ENCODE results near the gene CIDEA. TPM values are rescaled to one million over a fixed set of nuclear protein-coding genes. Genes with fewer than 3 reads are reported as not detected.
A peak's percentile ranks its signal among the peaks of the same experiment; 100 is the strongest.

The CIDEA gene
- total RNA-seq, 1 donor from 2014 or later = 0.53 TPM

DNA sequence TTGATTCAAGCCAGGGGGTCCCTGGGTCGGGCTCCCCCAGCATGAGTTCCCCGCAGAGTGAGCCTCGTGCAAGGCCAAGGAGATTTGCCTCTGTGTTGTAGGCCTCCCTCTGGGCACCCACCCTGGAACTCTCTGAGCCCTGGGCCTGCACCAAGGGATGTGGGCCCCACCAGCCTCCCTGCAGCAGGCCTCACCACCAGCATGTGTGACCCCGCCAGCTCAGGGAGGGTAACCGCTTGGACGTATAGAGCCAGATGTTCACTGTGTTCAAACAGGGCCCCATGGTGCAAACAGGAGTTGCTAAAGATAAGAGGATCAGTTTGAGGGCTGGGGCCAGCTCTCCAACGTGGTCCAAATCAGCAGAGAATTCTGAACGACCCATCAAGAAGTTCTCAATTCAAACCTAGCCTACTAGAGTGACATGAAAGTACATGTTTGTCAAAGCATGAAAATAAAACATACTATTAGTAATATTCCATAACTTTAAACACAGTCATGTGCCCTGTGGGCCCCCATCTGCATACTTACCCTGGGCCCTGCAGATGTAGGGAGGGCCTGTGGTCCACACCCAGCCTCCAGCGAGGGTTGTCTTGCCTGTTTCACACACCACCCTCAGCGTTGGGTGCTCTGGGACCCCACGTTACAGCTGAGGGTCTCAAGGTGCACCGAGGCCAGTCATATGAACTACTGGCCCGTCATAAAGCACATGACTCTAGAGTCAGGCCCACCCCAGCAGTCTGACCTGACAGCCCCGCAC lies 48.4 kb downstream of the CIDEA start:
- no peaks in the 10 kb centered on the region for H3K27me3 ChIP-seq (ENCODE audit: control insufficient read depth, insufficient read depth, low read length)
- TF ChIP-seq, protein P1, sequence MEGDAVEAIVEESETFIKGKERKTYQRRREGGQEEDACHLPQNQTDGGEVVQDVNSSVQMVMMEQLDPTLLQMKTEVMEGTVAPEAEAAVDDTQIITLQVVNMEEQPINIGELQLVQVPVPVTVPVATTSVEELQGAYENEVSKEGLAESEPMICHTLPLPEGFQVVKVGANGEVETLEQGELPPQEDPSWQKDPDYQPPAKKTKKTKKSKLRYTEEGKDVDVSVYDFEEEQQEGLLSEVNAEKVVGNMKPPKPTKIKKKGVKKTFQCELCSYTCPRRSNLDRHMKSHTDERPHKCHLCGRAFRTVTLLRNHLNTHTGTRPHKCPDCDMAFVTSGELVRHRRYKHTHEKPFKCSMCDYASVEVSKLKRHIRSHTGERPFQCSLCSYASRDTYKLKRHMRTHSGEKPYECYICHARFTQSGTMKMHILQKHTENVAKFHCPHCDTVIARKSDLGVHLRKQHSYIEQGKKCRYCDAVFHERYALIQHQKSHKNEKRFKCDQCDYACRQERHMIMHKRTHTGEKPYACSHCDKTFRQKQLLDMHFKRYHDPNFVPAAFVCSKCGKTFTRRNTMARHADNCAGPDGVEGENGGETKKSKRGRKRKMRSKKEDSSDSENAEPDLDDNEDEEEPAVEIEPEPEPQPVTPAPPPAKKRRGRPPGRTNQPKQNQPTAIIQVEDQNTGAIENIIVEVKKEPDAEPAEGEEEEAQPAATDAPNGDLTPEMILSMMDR (IDR thresholded peaks at IDR 0.05; ENCODE audit: insufficient read depth, low read length, severe bottlenecking) = no peak
- H3K36me3 ChIP-seq (ENCODE audit: control insufficient read depth, insufficient read depth, low read length) = no peaks in the 10 kb centered on the region
- no peak overlapping the region for H3K4me3 ChIP-seq (ENCODE audit: low read depth, low read length)
- DNase-seq (ENCODE audit: low read depth) (no peak), FAIRE-seq (no peak)

GRCh38 chr18:12304351-12305210 lies 50.4 kb downstream of the CIDEA start:
- DNase-seq (ENCODE audit: low read depth) (peak; percentile 90), FAIRE-seq (peak; percentile 70)
- TF ChIP-seq, protein P1 (IDR thresholded peaks at IDR 0.05; ENCODE audit: insufficient read depth, low read length, severe bottlenecking) = no peak

GRCh38 chr18:12305211-12305610 lies 51.0 kb downstream of the CIDEA start:
- FAIRE-seq (no peak), DNase-seq (ENCODE audit: low read depth) (no peak)
- Histone ChIP-seq H3K27me3 (ENCODE audit: control insufficient read depth, insufficient read depth, low read length) (no peaks in the 10 kb centered on the region), H3K4me3 (ENCODE audit: low read depth, low read length) (no peak overlapping the region), H3K36me3 (ENCODE audit: control insufficient read depth, insufficient read depth, low read length) (peaks cover 3% of the 10 kb centered on the region)
- TF ChIP-seq, protein P1 (IDR thresholded peaks at IDR 0.05; ENCODE audit: insufficient read depth, low read length, severe bottlenecking) = no peak

More at GRCh38 chr18:12304351-12305210, 50.4 kb downstream of the CIDEA start:
- Histone ChIP-seq H3K36me3 (ENCODE audit: control insufficient read depth, insufficient read depth, low read length) (peaks cover 3% of the 10 kb centered on the region), H3K4me3 (ENCODE audit: low read depth, low read length) (no peak overlapping the region), H3K27me3 (ENCODE audit: control insufficient read depth, insufficient read depth, low read length) (no peaks in the 10 kb centered on the region)

- peaks cover 7% of the 10 kb centered on the region for H3K36me3 ChIP-seq (ENCODE audit: control insufficient read depth, insufficient read depth, low read length)
- TF ChIP-seq, protein P1 (IDR thresholded peaks at IDR 0.05; ENCODE audit: insufficient read depth, low read length, severe bottlenecking) = no peak
- DNase-seq (ENCODE audit: low read depth) (no peak), FAIRE-seq (no peak)
- no peak overlapping the region for H3K4me3 ChIP-seq (ENCODE audit: low read depth, low read length)
- no peaks in the 10 kb centered on the region for H3K27me3 ChIP-seq (ENCODE audit: control insufficient read depth, insufficient read depth, low read length)
Measured at GRCh38 chr18:12305930-12306629, 51.9 kb downstream of the CIDEA start.

DNA sequence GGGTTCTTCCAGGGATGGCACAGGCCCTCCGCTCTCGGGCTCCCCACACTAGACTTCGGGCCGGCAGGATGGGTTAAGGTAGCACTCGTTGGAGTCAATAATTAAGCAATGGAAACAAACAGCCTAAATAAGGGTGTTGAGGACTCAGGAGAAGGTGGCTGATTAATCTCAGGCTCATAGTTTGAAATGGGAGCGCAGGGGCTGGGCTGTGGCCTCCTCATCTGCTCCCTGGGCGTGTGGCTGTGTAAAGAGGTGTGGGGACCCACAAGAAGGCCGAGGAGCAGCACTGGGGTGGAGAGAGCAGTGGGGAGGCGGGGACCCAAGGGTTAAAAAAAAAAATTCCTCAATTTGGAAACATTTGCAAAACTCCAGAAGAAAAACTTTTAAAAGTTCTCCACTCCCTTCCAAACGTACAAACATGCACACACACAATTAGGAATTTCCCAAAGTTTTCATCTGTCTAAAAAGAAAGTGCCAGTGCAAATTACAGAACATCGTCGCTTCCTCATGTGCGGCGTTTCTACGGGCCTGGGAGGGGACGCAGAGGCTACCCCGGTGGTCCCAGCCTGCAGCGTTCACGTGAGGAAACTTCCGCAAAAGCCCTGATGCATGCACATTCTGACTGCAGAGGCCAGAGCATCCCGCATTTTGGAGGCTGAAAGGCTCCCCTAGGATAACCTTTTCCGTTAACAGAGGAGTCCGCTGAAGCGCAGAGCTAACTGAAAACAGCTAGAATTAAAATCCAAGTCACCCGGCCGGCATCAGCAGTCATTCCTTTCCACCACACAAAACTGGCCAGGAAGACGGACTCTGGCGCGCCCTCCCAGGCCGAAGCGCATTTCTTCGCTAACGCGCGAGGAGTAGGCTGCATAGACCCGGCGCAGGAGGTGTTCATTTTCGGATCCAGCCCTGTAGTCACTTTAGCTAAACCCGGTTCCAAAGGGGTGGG lies 52.9 kb downstream of the CIDEA start:
- FAIRE-seq (no peak), DNase-seq (ENCODE audit: low read depth) (peak; percentile 35)
- H3K4me3 ChIP-seq (ENCODE audit: low read depth, low read length) = peak overlapping the region; percentile 84
- H3K36me3 ChIP-seq (ENCODE audit: control insufficient read depth, insufficient read depth, low read length) = peaks cover 8% of the 10 kb centered on the region
- TF ChIP-seq, protein P1 (IDR thresholded peaks at IDR 0.05; ENCODE audit: insufficient read depth, low read length, severe bottlenecking) = peak; percentile 15
- H3K27me3 ChIP-seq (ENCODE audit: control insufficient read depth, insufficient read depth, low read length) = no peaks in the 10 kb centered on the region
